ENCODE data around the gene CLCN7.

DNA sequence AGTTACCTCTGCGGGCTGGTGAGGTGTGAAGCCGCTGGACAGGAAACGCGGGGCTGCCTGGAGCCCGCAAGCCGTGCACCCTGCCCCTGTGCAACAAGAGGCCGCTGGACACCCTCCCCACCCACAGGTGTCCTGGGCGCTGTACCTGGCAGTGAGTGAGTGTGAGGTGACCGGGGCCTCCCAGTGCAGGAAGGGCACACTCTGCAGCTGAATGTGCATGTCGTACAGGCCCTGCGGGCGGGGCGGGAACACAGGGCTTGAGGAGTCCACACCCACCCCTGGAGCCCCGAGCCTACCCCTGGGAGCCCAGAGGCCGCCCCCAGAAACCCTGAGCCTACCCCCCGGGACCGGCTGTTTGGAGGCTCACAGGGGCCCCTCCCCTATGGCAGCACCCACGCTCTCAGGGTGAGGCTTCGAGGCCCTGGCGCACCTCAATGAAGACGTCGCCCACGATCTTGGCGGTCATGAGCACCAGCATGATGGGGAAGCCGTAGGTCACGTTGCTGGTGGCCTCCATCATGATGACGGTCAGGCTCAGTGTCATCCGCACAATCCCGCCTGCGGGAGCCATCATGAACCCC lies 26.2 kb downstream of the CLCN7 start:
- TF ChIP-seq, protein P1, sequence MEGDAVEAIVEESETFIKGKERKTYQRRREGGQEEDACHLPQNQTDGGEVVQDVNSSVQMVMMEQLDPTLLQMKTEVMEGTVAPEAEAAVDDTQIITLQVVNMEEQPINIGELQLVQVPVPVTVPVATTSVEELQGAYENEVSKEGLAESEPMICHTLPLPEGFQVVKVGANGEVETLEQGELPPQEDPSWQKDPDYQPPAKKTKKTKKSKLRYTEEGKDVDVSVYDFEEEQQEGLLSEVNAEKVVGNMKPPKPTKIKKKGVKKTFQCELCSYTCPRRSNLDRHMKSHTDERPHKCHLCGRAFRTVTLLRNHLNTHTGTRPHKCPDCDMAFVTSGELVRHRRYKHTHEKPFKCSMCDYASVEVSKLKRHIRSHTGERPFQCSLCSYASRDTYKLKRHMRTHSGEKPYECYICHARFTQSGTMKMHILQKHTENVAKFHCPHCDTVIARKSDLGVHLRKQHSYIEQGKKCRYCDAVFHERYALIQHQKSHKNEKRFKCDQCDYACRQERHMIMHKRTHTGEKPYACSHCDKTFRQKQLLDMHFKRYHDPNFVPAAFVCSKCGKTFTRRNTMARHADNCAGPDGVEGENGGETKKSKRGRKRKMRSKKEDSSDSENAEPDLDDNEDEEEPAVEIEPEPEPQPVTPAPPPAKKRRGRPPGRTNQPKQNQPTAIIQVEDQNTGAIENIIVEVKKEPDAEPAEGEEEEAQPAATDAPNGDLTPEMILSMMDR (IDR thresholded peaks at IDR 0.05): no peak
- TF ChIP-seq POLR2A (IDR thresholded peaks at IDR 0.05): no peak

All from uterus (tissue), 2 donors.